UCSD-AML1 (cell line): ENCODE measurements around the gene PRDM8.

Experiments
- DNase-seq: peaks from one replicate; lab custom pipeline; 2025; ENCODE audit not compliant: unreplicated experiment; lab: John Stamatoyannopoulos, UW

The PRDM8 gene

DNA sequence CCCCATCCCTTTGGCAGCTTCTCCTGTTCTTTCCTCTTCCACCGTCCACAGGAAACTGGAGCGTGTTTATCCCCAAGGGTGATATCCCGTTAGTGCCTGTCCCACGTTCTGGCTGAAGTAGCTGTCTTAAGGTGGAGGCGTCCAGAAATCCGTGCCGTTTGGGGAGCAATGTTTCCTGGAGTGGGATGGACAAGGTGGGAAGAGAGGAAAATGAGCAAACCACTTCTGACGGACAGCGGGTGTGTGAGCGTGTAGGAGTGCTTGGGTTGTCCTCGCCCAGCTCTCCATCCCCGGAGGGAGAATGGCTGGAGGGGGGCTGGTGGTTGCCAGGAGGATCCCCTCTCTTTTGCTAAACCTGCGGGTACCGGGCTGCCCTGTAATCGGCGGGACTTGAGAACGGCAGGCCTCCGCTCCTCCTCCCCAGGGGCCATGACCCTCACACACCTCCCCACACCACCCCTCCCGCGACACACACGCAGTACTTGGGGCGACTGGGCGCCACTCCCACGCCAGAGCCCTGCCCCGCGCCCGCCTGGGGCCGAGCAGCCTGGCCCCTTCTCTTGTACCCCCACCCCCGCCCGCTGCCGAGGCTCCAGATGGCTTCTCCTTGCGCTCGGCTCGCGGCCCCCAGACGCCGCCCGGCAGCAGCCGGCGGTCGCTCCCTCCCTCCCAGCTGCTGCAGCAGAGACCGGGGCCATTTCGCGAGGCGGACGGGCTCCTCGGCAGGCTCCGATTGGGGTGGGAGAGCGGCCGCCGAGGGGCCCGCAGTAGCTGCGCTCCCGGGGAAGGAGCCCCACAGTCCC, 13.9 kb upstream of the PRDM8 start:
- peak; percentile 38 for DNase-seq

DNA sequence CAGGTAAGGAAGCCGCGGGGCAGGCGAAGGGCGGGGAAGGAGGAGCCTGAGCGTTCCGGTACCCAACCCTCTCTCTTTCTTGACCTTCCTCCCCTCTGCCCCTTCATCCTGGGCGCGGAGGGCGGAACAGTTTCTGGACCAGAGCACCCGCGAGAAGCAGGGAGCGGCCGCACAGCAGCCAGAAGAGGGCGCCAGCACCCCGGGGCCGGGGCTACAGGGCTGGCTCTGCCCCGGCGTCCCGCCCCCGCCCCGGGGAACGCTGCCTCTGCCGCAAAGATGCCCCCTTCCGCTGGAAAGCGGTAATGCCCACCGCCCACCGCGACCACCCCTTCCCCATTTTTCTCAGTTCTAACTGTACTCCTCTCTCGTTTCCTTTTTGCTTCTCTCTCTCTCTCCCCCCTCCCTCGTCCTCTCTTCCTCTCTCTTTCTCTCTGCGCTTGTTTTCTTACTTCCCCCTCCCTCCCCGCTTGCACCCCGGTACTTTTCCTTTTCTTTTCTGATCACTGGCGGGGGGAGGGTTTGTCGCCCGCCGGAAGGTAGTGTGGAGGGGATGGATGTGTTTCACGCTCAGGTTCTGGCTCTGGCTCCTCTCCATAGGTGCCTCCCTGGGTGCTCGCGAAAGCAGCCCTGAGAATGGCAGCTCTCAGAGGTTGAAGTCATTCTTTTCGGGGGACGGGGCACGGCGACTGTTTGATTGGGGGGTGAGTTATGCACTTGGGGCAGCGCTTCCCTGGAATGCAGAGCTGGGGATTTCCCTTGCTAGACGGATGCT, 13.1 kb upstream of the PRDM8 start:
- peak; percentile 87 for DNase-seq

DNA sequence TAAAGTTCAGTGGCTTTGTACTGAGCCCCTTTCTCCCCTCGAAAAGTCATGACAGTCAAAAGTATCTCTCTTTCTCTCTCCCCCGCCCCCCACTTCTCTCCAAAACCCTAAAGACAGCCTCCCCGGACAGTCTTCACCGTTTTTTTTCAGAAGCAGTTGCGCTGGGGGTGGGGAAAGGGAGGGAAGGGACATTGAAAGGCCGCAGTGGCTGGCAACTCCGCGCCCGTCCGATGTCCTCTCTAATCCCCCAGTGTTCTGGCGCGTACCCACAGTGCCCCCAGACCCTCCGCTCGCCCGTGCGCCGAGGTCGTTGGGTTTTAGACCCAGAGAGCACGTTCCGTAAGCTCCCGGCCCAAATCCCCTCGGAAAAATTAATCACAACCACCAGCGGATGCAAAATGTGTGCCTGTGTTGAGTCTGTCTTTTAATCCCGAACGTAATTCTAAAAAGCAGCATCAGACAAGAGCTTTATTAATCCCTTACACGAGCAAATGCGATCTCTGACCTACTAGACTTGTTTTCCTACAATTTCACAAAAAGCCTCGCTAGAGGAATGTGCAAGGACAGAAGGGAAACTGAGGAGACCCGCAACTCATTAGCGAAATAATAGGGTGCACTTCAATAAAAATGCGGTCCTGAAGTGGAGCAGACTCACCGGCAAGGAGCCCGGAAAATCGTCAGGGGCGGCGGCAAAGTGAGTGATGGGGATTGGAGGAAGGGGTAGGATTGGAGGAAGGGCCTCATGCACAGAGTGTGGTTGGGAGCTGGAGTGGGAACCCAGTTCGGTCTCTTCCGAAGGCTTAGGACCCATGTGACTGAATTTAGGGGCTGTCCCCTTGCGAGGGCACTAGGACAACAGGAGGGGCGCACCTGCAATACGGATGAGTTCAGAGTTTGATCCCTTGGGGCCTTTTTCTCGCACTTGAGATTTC, 12.2 kb upstream of the PRDM8 start:
- DNase-seq, result no peak

DNA sequence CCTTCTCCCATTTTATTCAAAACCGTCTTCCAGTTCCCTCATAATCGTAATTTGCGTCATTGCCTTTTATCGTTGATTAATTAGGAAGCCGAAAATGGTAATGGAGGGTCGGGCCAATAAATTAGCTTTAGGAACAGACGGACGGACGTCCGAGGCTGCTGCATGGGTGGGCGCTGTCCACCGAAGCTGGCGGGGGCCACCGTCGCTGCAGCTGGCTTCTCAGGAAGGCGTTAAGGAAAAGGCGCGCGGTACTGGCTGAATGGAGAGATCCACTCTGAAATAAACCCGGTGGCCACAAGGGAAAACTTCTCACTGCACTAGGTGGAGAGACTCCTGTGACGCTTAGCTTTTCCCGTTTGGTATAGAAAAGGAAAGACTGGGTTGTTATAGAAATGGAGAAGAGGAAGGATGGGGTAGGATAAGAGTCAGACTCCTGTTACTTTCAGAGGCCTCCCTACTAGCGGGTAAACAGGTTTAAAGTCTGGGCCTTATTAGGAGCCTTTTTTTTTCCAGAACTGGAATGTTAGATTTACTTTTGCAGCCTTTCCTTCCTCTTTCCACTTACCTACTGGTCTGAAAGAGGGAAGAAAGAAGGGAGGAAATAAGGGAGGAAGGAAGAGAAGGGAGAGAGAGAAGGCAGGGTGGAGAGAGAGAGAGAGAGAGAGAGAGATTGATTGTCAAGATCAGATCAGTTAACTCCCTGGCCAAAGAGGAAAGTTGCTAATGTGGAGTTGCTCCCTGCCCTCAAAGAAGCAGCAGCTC, 11.3 kb upstream of the PRDM8 start:
- DNase-seq, result no peak

DNA sequence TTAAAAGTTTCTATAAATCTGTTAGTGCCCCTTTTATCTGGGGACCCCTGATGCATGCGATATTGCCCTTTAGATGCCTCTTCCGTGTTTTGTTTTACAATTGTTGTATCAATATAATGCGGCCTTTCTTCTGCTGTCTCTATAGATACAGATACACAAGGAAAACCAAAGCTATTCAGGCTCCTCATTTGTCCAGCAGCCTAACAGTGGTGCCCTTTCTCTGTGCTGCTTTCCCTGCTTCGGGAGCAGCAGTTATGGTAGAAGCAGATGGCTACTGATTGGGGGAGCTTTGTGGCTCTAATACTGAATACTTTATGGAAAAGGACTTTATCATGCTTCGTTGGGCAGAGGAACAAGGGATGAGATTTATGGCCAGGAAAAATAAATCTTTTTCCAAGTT, 10.6 kb upstream of the PRDM8 start:
- no peak for DNase-seq

DNA sequence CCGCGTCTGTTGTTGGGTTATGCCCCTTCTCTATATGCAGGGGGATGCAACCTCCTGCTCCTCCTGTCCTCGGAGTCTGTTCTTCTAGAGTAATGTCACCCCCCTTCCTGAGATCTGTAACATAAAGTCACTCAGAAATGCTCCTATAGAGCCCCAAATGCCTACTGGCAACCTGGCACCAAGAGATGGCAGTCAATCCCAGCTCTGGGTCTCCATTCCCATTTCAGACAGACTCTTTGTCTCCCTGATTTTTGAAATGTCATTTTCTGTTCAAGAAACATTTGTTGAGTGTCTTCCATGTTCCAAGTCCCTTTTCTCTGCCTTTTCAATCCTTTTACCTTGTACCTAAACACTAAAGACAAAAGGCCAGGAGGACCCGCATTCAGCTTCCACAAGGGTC, 9.6 kb upstream of the PRDM8 start:
- no peak for DNase-seq

DNA sequence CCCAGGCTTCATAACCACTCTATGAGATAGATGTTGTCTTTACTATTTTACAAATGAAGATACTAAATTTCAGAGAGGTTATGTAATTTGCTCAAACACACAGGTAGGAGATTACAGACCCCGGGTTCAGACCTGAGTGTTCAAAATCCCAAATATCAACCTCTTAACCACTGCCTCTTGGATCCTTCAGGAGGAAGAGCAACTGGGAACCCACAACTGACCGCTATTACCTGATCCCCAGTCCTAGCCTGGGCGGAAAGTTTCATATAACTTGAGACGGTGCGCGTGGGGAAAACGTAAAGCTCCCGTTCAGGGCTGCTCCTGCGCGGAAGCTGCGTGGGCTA, 8.9 kb upstream of the PRDM8 start:
- DNase-seq, result no peak

DNA sequence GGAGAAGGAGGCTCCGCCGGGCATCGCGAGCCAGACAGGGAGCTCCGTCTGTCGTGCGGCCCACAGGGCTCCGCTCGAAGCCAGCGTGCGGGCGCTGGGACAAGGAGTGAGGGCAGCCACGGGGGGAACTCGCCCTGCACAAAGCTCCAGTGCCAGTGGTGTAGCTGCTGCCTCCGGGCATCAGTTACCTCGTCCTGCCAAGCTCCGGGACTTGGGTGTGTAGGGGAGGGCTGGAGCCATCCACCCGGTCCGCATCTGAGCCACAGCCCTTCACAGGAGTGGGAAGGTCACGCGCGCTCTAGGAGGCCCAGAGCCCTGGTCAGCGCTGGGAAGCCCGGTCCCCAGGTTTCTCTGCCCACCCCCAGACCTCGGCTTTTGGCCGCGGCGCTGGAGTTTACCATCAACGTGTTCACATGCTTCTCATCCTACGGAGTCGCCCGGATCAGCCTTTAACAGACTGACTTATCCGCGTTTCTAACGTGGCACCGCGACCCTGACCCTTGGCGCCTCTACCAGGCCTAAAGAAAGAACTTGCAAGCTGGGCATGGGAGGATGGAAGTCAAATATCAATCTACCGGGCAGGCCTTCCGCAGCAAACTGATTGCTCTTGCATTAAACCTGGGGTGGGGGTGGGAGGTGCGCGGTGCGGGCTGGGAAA, 8.4 kb upstream of the PRDM8 start:
- no peak for DNase-seq

DNA sequence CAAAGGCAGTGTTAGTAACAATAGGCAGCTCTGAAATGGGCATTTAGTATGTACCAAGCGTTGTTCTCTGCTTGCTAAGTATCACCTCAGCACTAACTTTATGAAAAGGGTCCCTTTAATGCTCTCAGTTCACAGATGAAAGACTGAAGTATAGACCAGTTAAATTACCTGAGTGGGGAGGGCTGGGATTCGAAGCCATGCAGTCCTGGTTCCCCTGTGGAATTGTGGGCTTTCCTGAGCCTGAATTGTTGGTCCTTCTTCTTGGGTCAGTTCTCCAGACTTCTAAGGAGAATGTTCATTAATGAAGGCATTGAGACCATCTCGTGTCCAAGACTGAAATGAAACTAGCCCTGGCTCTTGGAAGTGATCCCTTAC, 7.7 kb upstream of the PRDM8 start:
- no peak for DNase-seq

DNA sequence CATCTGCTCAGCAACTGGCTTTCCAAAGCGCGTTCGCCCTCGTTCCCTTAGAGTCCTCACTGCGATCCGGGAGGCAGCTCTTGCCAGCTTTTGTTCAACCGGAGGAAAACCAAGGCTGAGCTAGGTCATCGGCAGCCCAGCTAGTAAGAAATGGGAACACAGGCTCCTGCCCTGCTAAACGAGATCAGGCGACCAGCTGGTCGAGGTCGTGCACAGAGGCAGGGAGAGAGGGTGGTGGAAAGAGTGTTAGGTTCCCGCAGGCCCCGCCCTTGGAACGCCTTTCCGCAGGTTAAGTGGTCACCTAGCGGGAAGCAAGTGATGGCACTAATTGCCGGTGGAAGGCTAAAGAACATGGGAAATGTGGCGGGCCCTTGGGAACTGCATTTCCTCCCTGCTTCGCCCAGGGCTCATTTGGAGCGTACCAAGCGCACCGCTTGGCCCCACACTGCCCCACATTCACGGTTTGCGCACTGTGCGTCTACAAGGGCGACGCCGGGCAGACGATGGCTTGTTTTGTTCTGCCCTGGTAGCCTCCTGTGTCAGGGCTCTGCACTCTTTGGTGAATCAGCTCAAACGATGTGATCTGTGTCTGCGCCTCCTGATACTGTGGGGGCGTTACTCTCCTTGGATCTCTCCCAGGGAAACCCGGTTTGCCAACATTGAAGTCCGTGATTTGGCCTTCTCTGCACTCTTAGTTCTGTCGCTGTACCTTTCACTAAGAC, 7.2 kb upstream of the PRDM8 start:
- no peak for DNase-seq

DNA sequence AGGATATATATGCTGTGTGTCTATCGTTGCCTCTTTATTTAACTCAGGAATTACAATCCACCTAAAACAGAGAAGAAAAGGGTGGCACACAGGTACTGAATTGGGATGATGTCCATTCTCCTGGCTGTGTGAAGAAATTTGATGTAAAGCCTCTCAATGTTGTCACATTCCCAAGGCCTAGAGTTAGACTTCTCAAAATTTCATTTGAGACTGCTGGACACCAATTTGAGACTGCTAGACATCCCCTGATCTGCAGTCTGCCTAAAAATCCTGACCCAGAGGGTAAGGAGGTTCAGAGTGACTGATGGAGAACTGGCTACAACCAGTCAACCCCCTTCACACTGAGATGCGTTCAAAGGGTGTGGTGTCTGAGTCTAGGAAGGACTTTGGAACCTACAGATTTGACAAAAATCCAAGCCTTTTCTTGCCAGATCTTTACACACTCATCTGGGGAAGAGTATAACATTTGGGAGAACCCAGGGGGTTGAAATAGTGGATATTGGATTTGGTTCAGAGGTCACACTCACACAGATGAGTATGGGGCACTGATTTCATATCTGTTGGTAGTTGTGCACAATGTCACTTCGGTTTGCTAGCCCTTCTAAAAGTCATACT, 4.9 kb upstream of the PRDM8 start:
- DNase-seq, result no peak

DNA sequence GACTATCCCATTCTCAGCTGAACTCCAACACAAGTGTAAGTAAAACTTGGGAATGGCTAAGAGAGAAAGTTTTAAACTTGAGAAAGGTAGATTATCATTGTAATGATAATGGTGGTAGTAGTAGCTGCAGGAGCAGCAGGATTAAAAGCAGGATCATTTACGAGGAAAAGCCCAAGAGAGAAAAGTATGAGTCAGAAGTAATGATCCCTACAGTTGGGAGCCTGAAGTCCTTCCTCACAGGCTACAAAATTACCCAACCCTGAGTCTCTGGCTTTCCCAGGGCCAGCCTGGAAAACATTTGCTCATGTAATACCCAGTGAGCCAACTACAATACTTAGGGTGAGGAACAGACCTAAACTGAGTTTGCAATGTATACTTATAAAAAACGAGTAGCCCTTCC, 4.4 kb upstream of the PRDM8 start:
- no peak for DNase-seq

DNA sequence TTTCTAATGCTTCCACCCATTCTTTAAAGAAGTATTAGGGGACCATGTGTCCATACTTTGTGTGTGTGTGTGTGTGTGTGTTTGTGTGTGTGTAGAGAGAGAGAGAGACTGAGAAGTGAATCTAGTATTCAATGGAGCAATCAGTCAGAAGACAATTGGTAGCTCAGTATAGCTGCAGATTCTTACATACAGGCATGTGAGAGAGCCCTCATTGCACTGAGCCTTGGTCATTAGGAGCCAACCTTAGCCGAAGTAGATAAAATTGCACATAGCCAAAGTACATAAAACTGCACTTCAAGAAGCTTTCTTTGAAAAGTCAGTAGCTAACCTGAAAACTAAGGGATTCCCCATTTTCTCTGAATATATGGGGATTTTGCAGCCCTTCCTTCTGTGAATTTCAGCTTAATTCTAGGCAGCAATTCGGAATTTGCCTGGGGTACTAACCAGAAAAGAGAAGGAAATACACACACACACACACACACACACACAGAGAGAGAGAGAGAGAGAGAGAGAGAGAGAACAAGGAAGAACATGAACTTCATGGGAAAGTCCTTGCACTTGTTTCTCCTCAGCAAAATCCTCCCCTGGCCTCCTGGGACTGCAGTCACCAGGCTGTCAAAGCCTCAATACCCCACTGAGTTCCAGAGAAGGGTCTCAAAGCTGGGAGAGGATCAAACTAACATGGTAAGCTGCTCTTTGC, 1.7 kb upstream of the PRDM8 start:
- peak; percentile 29 for DNase-seq

DNA sequence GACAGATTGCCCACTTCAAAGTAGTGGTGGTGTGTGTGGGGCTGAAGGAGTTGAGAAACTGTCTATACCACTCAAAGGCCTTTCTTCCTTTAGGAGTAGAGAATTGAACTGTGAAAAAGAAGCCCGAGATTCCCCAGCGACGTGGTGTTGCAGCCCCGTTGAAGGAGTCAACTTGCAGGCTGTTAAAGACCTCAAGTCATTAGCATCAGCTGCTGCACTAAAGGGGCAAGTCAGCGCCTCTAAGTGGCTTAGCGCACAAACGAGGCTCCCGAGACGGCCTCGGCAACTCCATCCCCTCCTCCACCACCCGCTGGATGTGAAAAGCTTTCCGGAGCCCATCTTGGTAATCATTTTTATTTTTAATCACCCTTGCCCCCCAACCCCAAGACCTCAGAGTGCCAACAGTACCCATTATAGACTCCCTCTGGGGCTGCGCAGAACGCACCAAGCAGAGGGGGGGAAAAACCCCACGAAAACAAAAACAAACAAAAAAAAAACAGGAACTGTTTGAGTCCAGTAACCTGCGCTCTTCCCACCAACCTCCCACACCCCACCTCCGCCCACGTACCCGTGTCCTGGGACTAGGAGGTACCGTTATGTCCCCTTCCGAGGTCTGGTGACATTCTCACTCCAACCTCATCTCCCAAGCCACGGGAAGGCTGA, 913 bp upstream of the PRDM8 start:
- no peak for DNase-seq

DNA sequence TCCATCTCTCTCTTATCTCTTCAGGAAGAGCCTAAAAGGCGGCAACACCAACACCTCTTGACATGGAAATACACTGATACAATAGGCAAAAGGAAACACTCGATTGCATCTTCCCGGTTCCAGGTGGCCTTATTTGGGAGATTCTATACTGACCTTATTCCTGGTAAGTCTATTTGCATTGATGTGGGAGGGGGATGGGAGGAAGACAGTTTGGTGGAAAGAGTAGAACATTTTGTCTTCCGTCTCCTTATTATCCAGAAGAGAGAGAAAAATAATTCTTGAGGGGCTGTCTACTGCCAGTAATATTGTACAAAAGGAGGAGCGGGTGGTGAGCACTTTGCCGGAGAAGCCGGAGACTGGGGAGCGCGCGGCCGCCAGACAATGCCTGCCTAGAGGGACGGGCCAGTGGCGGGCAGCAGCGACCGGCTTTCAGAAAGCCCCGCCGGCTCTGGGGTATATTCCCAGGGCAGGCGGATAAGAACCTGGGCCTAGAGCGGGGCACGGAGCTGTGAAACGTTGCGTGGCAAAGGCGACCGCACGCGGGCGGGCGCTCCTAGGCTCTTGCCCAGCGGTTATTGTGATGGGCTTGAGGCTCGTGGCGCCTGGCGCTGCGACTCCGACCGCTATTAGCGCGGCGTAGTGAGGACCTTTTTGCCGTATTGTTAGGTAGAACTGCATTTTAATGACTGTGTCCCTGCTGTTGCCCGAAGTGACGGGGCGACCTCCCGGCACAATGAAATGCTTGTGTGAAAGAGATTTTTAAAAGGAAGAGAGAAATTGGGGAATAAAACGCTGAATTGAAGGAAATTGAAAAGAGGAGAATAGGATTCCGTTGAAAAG, 518 bp downstream of the PRDM8 start:
- no peak for DNase-seq

DNA sequence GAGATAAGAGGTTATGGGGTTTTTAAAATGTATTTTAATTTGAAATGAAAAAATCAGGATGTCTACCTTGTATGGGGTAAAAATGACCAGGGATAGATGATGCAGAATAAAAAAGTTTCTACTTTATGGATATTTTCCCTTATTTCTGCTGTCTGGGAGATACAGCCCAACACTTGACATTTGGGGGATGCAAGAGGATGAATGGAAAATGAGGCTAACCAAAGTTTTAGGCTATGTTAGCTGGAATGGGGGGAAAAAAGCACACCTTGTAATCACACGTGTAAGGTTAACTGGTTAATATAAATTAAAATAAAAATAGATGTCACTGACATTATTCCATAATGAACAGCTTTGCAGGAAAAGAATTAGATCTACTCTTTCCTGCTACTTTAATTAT, 1.1 kb downstream of the PRDM8 start:
- DNase-seq, result no peak

DNA sequence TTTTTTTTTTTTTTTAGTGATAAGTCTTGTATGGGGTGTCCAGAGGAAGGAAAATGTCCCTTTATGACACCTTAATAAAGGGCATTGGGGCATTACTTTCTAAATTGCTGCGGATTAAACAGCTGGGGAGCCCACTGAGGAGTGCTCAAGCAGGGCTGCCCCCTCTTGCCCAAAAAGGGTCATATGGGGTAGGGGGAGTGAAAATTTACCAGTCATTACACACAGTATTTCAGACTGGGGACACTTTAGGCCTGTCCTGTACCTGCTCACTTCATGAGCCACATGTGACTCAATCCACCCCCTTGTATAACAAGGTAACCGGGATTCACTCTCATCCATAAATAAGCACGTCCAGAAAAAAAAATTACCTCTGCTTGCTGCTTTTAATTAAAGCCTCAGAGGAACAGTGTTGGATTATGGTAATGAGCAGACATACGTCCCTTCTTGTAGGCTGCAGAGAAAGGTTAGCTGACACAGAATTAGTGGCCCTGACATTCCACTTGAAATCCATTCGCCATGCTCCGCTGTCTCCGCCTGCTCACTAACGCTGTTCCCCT, 1.8 kb downstream of the PRDM8 start:
- DNase-seq, result no peak
